ENCODE results near the gene ACAP3. TPM values are rescaled to one million over a fixed set of nuclear protein-coding genes. Genes with fewer than 3 reads are reported as not detected.

ACAP3 gene
- total RNA-seq, 1 experiment from 2014 or later, result 27.4 TPM

DNA sequence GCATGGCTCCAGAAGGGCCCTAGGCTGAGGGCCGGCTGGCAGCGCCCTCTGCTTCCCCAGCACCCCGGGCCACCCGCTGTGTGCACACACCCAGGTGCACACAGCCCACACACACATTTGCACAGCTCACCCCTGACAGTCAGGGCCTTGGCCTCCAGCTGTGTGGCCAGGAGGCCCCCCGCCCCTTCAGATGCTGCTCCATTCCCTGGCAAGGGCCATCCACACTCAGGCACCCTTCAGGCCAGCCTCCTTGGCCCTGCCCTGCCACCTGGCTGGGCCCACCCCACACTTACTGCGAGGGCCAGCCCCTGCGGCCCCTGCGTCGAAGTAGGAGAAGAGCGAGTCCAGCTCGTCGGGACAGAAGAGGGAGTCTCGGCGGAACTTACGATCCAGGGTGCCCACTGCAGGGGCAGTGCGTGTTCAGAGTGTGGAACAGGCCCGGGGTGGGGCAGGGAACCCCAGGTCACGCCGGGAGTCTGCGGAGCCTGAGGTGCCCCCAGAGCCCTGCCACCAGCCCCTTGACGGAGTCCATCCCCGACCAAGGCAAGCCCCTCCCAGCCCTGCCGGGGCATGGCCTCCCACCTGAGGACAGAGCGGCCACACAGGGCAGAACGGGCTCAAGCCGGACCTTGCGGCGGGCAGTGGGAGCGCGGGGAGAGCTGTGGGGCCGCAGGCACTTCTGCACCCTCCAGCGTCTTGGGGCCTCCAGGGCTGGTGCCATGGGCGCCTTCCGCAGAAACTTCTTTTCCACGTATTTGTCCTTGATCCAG, 12.4 kb downstream of the ACAP3 start:
- Histone ChIP-seq H3K27me3 (no peaks in the 10 kb centered on the region), H3K4me1 (peaks cover 29% of the 10 kb centered on the region), H3K4me3 (no peak overlapping the region), H3K27ac (no peak overlapping the region), H3K9me3 (replicated peaks) (no peaks in the 10 kb centered on the region), H3K36me3 (no peaks in the 10 kb centered on the region)
- no peak for DNase-seq

DNA sequence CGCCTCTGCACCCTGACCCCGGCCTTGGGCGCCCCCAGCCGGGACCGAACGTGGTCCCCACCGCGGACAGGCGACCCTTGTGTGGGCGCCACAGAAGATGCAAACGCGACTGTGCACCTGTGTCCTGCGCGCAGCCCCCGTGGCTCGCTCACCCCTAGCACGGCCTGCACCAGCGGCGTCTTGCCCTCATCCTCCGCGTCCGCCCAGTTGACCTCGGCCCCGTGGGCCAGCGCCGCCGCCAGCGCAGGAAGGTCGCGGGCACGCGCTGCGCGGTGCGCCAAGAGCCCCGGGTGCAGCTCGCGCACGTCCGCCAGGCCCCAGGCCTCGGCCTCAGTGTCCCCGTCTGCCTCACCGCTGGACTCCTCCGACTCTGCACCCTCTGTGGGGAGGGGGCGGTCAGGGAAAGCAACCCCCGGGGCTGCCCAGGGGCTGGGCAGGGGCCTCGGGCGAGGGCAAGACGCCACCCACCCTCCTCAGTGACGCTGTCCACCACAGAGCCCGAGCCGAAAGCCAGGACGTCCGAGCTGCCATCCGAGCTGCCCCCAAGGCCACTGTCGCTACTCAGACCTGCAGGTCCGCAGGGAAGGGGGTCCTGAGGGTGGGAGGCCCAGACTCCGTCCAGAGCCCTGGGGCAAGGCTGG, 13.4 kb downstream of the ACAP3 start:
- H3K27me3 ChIP-seq, result no peaks in the 10 kb centered on the region
- no peaks in the 10 kb centered on the region for H3K9me3 ChIP-seq (replicated peaks)
- H3K4me1 ChIP-seq, result peaks cover 29% of the 10 kb centered on the region
- no peak overlapping the region for H3K4me3 ChIP-seq
- no peaks in the 10 kb centered on the region for H3K36me3 ChIP-seq
- no peak overlapping the region for H3K27ac ChIP-seq
- DNase-seq, result no peak

DNA sequence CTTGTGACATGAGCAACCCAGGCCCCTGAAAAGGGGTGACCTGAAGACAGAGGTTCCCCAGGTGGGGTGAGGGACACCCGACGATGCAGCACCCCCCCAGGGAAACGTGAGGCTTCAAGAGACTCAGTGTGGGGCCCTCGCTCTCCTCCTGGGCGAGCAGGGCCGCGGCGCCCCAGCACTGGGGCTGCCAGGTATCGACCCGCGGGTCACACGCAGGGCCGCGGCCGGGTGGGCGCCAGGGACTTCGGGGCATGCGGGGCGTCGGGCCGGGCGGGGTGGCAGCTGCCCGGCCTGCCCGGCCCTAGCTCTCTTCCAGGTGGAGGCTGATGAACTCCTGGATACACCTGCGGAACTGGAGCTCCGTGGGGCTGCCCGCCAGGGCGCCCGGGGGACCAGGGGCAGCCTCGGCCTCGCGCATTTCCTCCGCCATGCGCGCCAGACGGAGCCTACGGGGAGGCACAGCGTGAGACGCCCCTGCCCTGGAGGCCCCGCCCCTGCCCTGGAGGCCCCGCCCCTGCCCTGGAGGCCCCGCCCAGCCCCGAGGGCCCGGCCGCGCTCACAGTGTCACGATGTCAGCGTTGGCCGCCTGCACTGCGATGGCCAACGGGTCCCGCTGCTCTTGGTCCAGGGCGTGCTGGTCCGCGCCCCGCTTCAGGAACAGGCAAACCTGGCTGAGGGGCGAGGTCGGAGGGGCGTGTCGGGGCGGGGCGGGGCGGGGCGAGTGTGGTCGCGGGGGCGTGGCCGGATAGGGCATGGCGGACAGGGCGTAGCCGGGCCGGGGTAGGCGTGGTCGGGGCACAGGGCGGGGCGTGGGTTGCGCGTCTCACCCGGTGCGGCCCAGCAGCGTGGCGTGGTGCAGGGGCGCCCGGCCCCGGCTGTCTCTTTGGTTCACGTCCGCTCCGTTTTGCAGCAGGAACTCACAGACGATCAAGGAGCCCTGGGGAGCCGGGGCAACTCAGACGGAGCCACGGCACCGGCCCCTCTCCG, 14.2 kb downstream of the ACAP3 start:
- no peak for DNase-seq

DNA sequence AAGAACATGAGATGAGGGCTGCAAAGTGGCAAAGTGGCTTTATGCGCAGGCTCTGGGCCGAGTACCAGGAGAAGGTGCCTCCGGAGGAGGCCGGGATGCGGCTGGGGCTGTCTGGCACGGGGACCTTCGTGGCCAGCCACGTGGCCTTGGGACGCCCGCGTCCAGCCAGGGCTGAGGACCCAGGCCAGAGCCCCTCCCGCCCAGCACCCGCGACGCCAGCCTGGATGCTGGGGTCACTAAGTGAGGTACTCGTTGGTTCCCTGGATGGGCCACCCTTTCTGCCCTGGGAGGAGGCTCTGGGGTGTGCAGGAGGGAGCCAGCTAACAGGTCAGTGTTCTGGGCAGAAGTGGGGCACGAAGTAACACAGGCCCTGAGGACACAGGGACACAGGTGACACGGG, 14.9 kb downstream of the ACAP3 start:
- H3K27me3 ChIP-seq, result no peaks in the 10 kb centered on the region
- no peak overlapping the region for H3K4me3 ChIP-seq
- H3K27ac ChIP-seq, result no peak overlapping the region
- no peaks in the 10 kb centered on the region for H3K9me3 ChIP-seq (replicated peaks)
- H3K4me1 ChIP-seq, result peaks cover 21% of the 10 kb centered on the region
- no peak for DNase-seq
- no peaks in the 10 kb centered on the region for H3K36me3 ChIP-seq

More for the DNA sequence above, 14.2 kb downstream of the ACAP3 start:
- no peak overlapping the region for H3K27ac ChIP-seq
- peaks cover 24% of the 10 kb centered on the region for H3K4me1 ChIP-seq
- H3K9me3 ChIP-seq (replicated peaks), result no peaks in the 10 kb centered on the region
- H3K27me3 ChIP-seq, result no peaks in the 10 kb centered on the region
- H3K36me3 ChIP-seq, result no peaks in the 10 kb centered on the region
- no peak overlapping the region for H3K4me3 ChIP-seq

DNA sequence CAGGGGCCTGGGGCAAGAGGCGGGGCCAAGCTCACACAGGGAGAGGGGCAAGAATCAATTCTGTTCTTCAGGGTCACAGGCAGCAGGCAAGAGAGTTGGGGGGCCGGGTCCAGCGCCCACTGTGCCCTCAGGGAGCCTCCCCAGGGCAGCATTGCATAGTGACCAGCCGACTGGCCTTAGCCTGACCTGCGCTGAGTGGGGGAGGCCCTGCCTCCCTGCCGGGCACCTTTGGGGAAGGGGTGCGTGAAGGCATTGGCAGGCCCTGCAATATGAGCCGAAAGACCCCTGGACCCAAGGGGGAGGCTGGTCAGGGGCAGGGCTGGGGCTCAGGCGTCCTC, 15.3 kb downstream of the ACAP3 start:
- H3K4me1 ChIP-seq, result peaks cover 21% of the 10 kb centered on the region
- DNase-seq, result no peak

DNA sequence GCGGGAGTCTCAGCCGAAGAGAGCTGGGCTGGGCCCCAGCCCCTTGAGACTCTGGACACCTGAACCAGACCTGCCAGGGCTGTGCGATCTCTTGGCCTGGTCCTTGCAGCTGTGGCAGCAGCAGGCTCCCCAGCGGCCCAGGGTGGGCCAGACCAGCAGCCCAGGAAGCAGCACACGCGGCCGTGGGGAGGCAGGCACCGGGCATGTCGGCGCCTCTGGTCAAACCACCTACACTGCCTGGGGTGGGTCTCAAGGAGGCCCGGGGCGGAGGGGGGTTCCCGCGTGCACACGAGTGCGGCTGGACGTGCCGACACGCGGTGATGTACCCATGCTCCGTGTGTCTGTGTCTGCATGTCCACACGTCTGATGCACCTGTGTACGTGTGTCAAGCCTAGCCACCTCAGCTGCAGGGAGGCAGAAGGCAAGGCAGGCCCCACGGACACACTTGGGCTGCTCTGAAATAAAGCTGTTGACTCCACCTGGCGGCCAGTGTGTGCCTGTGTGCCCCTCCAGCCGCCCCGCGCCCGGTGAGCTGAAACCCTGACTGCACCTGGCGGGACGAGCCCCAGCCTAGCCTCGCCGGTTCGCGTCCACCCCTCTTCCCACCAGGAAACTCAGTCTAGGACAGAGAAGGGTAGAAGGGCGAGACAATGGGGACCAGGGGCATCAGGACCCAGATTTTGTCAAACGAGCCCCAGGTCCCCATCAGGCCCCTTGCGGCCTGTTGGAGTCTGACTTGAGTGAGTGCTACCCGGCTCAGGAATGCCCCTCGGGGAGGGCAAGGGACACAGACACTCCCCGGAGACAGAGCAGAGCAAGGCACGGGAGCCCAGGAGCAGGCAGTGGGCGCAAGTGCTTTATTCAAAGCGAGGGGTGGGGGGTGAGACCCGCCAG, 15.9 kb downstream of the ACAP3 start:
- Histone ChIP-seq H3K4me1 (peaks cover 21% of the 10 kb centered on the region), H3K36me3 (no peaks in the 10 kb centered on the region), H3K27me3 (no peaks in the 10 kb centered on the region), H3K27ac (no peak overlapping the region), H3K9me3 (replicated peaks) (no peaks in the 10 kb centered on the region), H3K4me3 (no peak overlapping the region)
- peak; percentile 87 to 90 for DNase-seq

More for the DNA sequence above, 15.3 kb downstream of the ACAP3 start:
- H3K9me3 ChIP-seq (replicated peaks), result no peaks in the 10 kb centered on the region
- H3K4me3 ChIP-seq, result no peak overlapping the region
- no peak overlapping the region for H3K27ac ChIP-seq
- no peaks in the 10 kb centered on the region for H3K27me3 ChIP-seq
- H3K36me3 ChIP-seq, result no peaks in the 10 kb centered on the region

DNA sequence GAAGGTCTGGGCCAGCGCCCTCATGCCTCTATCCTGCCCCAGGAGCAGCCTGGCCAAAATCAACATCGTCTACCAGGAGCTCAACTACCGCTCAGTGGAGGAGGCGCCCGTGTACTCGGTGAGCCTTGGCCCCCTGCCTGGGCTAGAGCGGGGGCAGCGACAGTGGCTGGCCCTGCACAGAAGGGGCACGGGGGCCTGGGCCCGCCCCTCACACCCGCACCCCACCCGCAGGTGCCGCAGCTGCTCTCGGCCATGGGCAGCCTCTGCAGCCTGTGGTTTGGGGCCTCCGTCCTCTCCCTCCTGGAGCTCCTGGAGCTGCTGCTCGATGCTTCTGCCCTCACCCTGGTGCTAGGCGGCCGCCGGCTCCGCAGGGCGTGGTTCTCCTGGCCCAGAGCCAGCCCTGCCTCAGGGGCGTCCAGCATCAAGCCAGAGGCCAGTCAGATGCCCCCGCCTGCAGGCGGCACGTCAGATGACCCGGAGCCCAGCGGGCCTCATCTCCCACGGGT, 16.7 kb downstream of the ACAP3 start:
- Histone ChIP-seq H3K4me3 (no peak overlapping the region), H3K27ac (no peak overlapping the region), H3K4me1 (peaks cover 21% of the 10 kb centered on the region), H3K9me3 (replicated peaks) (no peaks in the 10 kb centered on the region), H3K36me3 (no peaks in the 10 kb centered on the region), H3K27me3 (no peaks in the 10 kb centered on the region)
- DNase-seq, result peak; percentile 73 to 75

DNA sequence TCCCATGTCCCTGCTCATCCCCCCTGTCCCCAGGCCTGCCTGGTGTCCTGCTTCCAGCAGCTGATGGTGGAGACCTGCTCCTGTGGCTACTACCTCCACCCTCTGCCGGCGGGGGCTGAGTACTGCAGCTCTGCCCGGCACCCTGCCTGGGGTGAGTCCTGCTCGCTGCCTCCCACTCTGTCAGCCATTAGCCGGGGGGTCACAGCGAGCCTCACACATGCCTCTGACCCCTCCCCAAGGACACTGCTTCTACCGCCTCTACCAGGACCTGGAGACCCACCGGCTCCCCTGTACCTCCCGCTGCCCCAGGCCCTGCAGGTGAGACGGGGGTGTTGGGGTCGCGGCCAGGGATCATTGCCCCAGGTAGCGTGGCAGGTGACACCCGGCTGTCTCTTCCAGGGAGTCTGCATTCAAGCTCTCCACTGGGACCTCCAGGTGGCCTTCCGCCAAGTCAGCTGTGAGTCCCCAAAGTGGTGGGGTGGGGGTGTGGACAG, 17.4 kb downstream of the ACAP3 start:
- peak; percentile 82 for DNase-seq
- no peaks in the 10 kb centered on the region for H3K9me3 ChIP-seq (replicated peaks)

DNA sequence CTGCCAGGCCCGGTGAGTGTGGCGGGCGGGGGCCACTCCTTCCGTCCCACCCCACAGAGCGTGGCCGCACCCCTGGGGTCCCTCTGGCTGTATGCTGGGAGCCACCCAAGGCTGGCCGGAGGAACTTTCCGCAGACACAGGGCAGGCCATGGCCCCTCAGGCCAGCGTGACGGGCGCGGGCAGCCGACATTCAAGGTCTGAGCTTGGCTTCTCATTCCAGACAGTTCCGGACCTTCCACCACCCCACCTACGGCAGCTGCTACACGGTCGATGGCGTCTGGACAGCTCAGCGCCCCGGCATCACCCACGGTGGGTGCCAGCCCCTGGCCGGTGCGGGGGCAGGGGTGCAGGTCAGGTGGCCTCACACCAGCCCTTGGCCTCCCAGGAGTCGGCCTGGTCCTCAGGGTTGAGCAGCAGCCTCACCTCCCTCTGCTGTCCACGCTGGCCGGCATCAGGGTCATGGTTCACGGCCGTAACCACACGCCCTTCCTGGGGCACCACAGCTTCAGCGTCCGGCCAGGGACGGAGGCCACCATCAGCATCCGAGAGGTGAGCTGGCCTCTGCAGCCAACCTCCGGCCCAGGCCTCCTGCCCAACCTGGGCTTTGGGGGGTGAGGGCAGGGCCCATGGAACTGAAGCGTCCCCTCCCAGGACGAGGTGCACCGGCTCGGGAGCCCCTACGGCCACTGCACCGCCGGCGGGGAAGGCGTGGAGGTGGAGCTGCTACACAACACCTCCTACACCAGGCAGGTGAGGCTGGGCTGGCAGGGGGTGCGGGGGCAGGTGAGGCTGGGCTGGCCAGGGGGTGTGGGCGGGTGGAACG, 20.2 kb downstream of the ACAP3 start:
- Histone ChIP-seq H3K9me3 (replicated peaks) (no peaks in the 10 kb centered on the region), H3K27me3 (no peaks in the 10 kb centered on the region), H3K36me3 (no peaks in the 10 kb centered on the region), H3K27ac (no peak overlapping the region), H3K4me1 (peaks cover 21% of the 10 kb centered on the region), H3K4me3 (no peak overlapping the region)
- DNase-seq, result no peak

More for the DNA sequence above, 17.4 kb downstream of the ACAP3 start:
- Histone ChIP-seq H3K27ac (no peak overlapping the region), H3K36me3 (no peaks in the 10 kb centered on the region), H3K4me3 (no peak overlapping the region), H3K4me1 (peaks cover 21% of the 10 kb centered on the region), H3K27me3 (no peaks in the 10 kb centered on the region)

DNA sequence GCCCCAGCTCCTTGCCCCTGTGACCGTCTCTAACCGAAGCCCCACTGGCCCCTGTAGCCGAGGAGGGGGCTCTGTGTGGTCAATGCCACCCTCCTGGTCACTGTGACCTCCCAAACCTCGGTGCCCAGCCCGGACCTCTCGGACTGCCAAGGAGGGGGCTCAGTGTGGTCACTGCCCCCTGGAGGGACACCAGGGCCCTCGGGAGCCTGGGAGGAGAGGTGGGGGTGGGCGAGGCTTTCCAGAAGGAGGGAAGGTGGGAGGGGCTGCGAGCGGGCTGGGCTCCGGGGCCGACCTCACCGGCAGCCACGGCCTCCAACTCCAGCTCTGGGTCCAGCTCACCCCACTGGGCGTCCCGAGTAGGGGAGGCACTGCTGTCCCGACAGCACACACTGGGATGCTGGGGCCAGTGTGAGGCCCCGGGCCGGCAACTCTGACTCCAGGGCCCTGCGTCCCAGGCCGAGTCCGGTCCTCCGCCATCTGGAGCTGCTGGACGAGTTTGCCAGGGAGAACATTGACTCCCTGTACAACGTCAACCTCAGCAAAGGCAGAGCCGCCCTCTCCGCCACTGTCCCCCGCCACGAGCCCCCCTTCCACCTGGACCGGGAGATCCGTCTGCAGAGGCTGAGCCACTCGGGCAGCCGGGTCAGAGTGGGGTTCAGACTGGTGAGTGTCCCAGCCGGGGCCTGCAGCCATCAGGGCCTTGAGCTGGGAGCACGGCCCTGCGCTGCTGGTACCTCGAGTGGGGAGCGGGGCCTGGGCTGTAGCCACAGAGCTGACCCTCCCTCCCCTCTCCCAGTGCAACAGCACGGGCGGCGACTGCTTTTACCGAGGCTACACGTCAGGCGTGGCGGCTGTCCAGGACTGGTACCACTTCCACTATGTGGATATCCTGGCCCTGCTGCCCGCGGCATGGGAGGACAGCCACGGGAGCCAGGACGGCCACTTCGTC, 21.1 kb downstream of the ACAP3 start:
- Histone ChIP-seq H3K4me3 (no peak overlapping the region), H3K4me1 (peaks cover 18% of the 10 kb centered on the region), H3K36me3 (no peaks in the 10 kb centered on the region), H3K9me3 (replicated peaks) (no peaks in the 10 kb centered on the region), H3K27ac (no peak overlapping the region), H3K27me3 (no peaks in the 10 kb centered on the region)
- no peak for DNase-seq

DNA sequence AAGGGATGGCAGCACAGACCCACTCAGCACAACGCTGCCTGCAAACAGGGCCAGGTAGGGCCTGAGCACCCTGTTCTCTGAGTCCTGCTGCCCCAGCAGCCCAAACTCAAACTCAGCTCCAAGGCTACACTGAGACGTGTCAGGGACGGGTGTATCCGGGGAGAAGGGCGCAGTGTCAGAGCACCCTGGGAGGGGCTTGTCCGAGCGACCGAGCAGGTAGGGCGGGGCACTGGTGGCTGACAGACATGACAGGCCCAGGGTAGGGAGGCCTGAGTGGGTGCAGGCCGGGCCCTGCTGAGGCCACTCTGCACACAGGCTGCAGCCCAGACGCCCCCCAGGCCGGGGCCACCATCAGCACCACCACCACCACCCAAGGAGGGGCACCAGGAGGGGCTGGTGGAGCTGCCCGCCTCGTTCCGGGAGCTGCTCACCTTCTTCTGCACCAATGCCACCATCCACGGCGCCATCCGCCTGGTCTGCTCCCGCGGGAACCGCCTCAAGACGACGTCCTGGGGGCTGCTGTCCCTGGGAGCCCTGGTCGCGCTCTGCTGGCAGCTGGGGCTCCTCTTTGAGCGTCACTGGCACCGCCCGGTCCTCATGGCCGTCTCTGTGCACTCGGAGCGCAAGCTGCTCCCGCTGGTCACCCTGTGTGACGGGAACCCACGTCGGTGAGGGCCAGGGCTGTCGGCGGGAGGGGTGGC, 22.0 kb downstream of the ACAP3 start:
- H3K27ac ChIP-seq, result no peak overlapping the region
- no peaks in the 10 kb centered on the region for H3K9me3 ChIP-seq (replicated peaks)
- H3K4me1 ChIP-seq, result peaks cover 12% of the 10 kb centered on the region; the same call in 1 of the 2 replicates
- no peak overlapping the region for H3K4me3 ChIP-seq
- no peaks in the 10 kb centered on the region for H3K27me3 ChIP-seq
- no peak for DNase-seq
- H3K36me3 ChIP-seq, result no peaks in the 10 kb centered on the region

DNA sequence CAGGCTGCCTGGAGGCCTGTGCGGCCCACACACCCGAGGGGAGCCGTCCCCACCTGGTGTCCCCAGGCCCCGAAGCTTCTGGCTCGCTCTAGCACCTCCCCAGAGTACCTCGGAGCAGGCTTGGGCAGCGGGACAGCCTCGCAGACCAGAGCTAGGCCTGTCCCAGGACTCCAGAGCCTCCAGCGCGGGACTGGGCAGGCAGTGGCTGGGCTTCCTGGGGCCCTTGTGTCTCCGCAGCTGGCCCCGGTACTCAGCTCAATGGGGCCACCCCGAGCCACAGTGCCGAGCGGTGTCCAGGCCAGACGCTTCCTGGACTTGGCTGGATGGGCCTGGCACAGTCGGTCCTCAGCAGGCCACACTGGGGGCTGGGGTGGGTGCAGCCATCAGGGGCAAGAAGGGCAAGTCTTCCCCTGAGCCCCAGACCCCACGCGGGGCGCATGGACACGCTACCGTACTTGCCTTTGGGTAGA, 22.6 kb downstream of the ACAP3 start:
- no peak for DNase-seq
- Histone ChIP-seq H3K9me3 (replicated peaks) (no peaks in the 10 kb centered on the region), H3K27me3 (no peaks in the 10 kb centered on the region), H3K4me3 (no peak overlapping the region), H3K4me1 (peaks cover 6% of the 10 kb centered on the region; the same call in 1 of the 2 replicates), H3K27ac (no peak overlapping the region), H3K36me3 (no peaks in the 10 kb centered on the region)
